Uterus (tissue), 4 donors: ENCODE results near the gene PRADC1. TPM values are rescaled to one million over a fixed set of nuclear protein-coding genes. Genes with fewer than 3 reads are reported as not detected.

Source experiments
- DNase-seq, 2 donors: peaks; one replicate each; pipeline ENCODE4 v3.0.0-alpha.2; 2019 to 2020
- H3K27ac ChIP-seq, 2 donors: fragments of 200-600 bp; sonication (generic); 1 replicate in 1 of 2; 2 replicates in 1 of 2; pipeline ENCODE4 v1.5.1; 2016 to 2018
- H3K27me3 ChIP-seq, 2 donors: fragments of 200-600 bp; sonication (generic); one replicate each; pipeline ENCODE4 v1.5.1; 2018 to 2019; ENCODE audit warnings: control low read depth in 1 of 2
- H3K36me3 ChIP-seq, 2 donors: fragments of 200-600 bp; sonication (generic); one replicate each; pipeline ENCODE4 v1.5.1; 2019; ENCODE audit warnings: control low read depth in 1 of 2
- H3K4me1 ChIP-seq, 2 donors: fragments of 200-600 bp; sonication (generic); one replicate each; pipeline ENCODE4 v1.5.1; 2018 to 2019; ENCODE audit warnings: control low read depth in 1 of 2
- H3K4me3 ChIP-seq, 2 donors: fragments of 200-600 bp; sonication (generic); 1 replicate in 1 of 2; 2 replicates in 1 of 2; pipeline ENCODE4 v1.5.1; 2018 to 2019; ENCODE audit warnings: mild to moderate bottlenecking in 1 of 2
- H3K9me3 ChIP-seq, 2 donors: fragments of 200-600 bp; sonication (generic); one replicate each; pipeline ENCODE4 v1.5.1; 2019; ENCODE audit warnings: control low read depth in 1 of 2
- POLR2A ChIP-seq, 2 donors: fragments of 450-650 bp; IDR thresholded peaks; one replicate each; pipeline ENCODE4 v1.6.1; 2016; ENCODE audit warnings: antibody characterized with exemption in 2 of 2, mild to moderate bottlenecking in 1 of 2, moderate library complexity in 1 of 2
- intact Hi-C: fragments of 100-400 bp; cut with DNase I; formaldehyde crosslinking; loops from one replicate; pipeline ENCODE4 v1.15.1; 2023; ENCODE audit warnings: low total_unique reads
- total RNA-seq, 4 donors: library from RNA; depleted of rRNA in 3 of 4; stranded (reverse); fragments of >200 nt in 3 of 4; gene quantifications; one replicate each; pipeline versions ENCODE4 v1.1.0 to v1.2.4, GENCODE V29; 2014 to 2023
- TF ChIP-seq, protein P1 (sequence below), 4 experiments: fragments of 200-600 bp in 2 of 4; fragments of 450-650 bp in 2 of 4; sonication (generic) in 2 of 4; IDR thresholded peaks; one replicate each; pipeline ENCODE4 v1.5.1; 2016 to 2019; ENCODE audit warnings: antibody characterized with exemption in 4 of 4, mild to moderate bottlenecking in 2 of 4, moderate library complexity in 1 of 4
- donor health status: DM: yes; HTN: yes; CAD: no.

The PRADC1 gene
- total RNA-seq, 4 donors from 2014 or later = 2.3 to 11.8 (median 9.8) TPM

DNA sequence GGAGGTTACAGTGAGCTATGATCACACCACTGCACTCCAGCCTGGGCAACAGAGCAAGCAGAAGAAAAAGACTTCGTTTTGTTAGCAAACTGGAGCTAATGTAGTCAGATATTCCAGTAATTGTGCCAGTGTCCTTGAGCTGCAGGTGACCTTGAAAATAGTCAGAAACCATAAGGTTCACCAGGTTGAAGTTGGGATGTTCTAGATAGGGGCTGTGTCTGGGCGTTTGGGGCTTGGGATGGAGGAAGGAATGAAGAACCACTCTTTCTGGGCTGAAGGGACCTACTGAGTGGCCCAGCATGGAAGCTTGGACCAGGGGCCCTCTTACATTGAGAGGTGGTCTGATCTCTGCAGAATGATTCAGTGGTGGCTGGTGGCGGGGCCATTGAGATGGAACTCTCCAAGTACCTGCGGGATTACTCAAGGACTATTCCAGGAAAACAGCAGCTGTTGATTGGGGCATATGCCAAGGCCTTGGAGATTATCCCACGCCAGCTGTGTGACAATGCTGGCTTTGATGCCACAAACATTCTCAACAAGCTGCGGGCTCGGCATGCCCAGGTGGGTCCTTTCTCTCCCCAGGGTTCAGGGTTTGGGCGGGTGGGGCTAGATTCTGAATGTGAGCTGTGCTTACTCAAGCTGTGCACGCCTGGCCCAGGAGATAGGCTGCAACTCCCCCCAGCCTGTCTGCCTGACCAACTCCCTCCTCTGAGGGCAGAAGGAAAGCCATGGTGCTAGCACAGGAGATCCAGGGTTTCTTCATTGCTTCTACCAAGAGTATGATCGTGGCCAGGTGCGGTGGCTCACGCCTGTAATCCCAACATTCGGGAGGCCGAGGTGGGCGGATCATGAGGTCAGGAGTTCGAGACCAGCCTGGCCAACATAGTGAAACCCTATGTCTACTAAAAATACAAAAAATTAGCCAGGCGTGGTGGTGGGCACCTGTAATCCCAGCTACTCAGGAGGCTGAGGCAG lies 18.1 kb upstream of the PRADC1 start:
- H3K4me1 ChIP-seq = no peaks in the 10 kb centered on the region
- H3K27ac ChIP-seq = no peak overlapping the region
- no peak for TF ChIP-seq POLR2A (IDR thresholded peaks at IDR 0.05)
- TF ChIP-seq, protein P1, sequence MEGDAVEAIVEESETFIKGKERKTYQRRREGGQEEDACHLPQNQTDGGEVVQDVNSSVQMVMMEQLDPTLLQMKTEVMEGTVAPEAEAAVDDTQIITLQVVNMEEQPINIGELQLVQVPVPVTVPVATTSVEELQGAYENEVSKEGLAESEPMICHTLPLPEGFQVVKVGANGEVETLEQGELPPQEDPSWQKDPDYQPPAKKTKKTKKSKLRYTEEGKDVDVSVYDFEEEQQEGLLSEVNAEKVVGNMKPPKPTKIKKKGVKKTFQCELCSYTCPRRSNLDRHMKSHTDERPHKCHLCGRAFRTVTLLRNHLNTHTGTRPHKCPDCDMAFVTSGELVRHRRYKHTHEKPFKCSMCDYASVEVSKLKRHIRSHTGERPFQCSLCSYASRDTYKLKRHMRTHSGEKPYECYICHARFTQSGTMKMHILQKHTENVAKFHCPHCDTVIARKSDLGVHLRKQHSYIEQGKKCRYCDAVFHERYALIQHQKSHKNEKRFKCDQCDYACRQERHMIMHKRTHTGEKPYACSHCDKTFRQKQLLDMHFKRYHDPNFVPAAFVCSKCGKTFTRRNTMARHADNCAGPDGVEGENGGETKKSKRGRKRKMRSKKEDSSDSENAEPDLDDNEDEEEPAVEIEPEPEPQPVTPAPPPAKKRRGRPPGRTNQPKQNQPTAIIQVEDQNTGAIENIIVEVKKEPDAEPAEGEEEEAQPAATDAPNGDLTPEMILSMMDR (IDR thresholded peaks at IDR 0.05) = no peak
- intact Hi-C loops = no loop called here
- H3K4me3 ChIP-seq = no peak overlapping the region
- H3K36me3 ChIP-seq = no peaks in the 10 kb centered on the region
- DNase-seq = no peak
- H3K27me3 ChIP-seq = no peaks in the 10 kb centered on the region
- H3K9me3 ChIP-seq = no peaks in the 10 kb centered on the region

DNA sequence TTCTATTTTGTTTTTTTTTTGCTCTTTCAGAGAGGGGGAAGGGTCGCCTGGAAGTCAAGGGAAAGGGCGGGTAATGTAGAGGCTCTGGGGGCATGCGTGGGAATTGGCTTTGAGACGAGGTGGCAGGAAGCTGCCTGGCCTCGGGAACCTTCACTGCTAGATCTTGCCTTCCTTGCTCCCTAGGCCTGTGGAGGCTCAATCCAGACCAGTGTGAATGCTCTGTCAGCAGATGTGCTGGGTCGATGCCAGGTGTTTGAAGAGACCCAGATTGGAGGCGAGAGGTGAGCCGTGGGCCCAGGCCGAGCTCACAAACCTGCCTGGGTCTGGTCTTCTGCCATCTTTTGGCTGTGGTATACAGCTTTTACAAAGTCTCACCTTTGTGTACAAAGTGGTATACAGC lies 16.6 kb upstream of the PRADC1 start:
- Histone ChIP-seq H3K9me3 (no peaks in the 10 kb centered on the region), H3K4me1 (no peaks in the 10 kb centered on the region), H3K36me3 (no peaks in the 10 kb centered on the region), H3K27me3 (no peaks in the 10 kb centered on the region), H3K27ac (no peak overlapping the region), H3K4me3 (no peak overlapping the region)
- intact Hi-C loops = no loop called here
- DNase-seq = no peak
- TF ChIP-seq, protein P1 (IDR thresholded peaks at IDR 0.05) = no peak
- no peak for TF ChIP-seq POLR2A (IDR thresholded peaks at IDR 0.05)

DNA sequence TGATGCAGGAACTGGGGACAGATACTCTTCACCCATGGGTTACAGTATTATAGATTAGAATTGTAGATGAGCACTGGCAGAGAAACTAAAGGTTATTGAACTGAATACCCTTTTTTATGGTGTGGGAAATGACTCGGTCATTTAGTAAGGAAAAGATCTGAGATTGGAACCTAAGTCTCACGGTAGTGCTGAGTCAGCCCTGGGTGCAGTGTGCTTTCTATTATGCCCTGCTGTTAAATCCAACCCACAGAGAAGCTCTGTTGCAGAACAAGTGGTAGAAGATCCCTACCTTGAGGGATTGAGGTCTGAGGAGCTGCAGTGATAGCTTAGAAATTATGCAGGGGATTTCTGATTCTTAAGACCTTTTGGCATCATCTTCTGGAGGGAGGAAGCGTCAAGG lies 13.8 kb upstream of the PRADC1 start:
- DNase-seq = no peak
- H3K9me3 ChIP-seq = no peaks in the 10 kb centered on the region
- no peak for TF ChIP-seq POLR2A (IDR thresholded peaks at IDR 0.05)
- TF ChIP-seq, protein P1 (IDR thresholded peaks at IDR 0.05) = no peak
- intact Hi-C loops = no loop called here
- H3K27ac ChIP-seq = no peak overlapping the region
- H3K36me3 ChIP-seq = no peaks in the 10 kb centered on the region
- H3K4me3 ChIP-seq = no peak overlapping the region
- H3K27me3 ChIP-seq = no peaks in the 10 kb centered on the region
- H3K4me1 ChIP-seq = no peaks in the 10 kb centered on the region

DNA sequence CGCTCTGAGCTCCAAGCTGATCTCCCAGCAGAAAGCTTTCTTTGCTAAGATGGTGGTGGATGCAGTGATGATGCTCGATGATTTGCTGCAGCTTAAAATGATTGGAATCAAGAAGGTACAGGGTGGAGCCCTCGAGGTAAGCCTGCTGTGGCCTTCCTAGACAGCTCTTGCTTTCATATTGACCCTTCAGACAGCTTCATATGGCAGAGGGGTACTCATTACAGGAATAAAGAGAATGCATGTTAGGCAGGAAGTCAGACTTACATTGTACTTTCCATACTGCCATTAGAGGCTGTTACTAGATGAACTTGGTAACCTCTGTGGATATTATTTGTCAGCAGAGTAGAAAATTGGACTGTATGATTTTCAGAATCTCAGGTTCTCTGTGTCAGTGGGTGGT lies 11.5 kb upstream of the PRADC1 start:
- intact Hi-C loops = no loop called here
- Histone ChIP-seq H3K36me3 (no peaks in the 10 kb centered on the region), H3K9me3 (no peaks in the 10 kb centered on the region), H3K4me3 (no peak overlapping the region), H3K27ac (no peak overlapping the region), H3K27me3 (no peaks in the 10 kb centered on the region), H3K4me1 (no peaks in the 10 kb centered on the region)
- DNase-seq = no peak
- no peak for TF ChIP-seq POLR2A (IDR thresholded peaks at IDR 0.05)
- TF ChIP-seq, protein P1 (IDR thresholded peaks at IDR 0.05) = no peak

DNA sequence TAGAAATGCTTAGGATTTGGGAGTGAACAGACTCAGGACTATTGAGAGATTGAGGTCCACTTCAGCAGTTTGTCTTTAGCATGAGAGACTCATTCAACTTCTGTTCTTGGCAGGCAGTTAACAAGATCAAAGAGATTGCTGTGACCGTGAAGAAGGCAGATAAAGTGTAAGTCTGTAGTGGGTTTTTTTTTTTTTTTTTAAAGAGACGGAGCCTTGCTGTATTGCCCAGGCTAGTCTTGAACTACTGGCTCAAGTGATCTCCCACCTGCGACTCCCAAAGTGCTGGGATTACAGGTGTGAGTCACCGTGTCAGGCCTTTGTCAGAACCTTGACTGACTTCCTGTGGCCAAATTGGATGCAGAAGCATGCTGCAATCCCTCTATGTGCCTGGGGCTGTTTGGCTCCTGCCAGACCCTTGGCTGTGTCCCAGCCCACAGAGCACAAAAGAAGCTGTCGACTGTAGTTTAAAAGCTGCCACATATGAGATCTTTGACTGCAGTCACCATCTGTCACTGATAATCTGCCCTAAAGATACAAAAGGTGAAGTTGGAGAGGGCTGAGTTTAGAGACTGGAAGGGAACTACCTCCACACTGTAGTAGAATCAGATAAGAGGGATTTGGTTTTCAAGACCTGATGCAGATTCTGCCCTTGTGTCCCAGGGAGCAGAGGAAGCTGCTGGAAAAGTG lies 11.0 kb upstream of the PRADC1 start:
- Histone ChIP-seq H3K4me1 (no peaks in the 10 kb centered on the region), H3K36me3 (no peaks in the 10 kb centered on the region), H3K27me3 (no peaks in the 10 kb centered on the region), H3K9me3 (no peaks in the 10 kb centered on the region), H3K4me3 (no peak overlapping the region), H3K27ac (no peak overlapping the region)
- TF ChIP-seq, protein P1 (IDR thresholded peaks at IDR 0.05) = no peak
- TF ChIP-seq POLR2A (IDR thresholded peaks at IDR 0.05) = no peak
- intact Hi-C loops = no loop called here
- no peak for DNase-seq
